ENCODE measurements around the gene DNAH2.
A peak's percentile ranks its signal among the peaks of the same experiment; 100 is the strongest.

Gene DNAH2

GRCh38 chr17:7820231-7820630 is 102.7 kb downstream of the DNAH2 start:
- no peak overlapping the region for H3K27ac ChIP-seq
- no peaks in the 10 kb centered on the region for H3K9me3 ChIP-seq (ENCODE audit: low read depth, low read length)
- H3K9ac ChIP-seq (ENCODE audit: insufficient read length), result no peak overlapping the region
- DNase-seq (ENCODE audit: low read depth, low spot score), result no peak
- no peak overlapping the region for H3K4me3 ChIP-seq
- no peaks in the 10 kb centered on the region for H3K36me3 ChIP-seq (ENCODE audit: insufficient read depth, low read length)
- no peak for TF ChIP-seq POLR2AphosphoS5 (IDR thresholded peaks at IDR 0.05; ENCODE audit: borderline replicate concordance, low read depth, low read length)
- TF ChIP-seq FOXP2 (optimal IDR thresholded peaks at IDR 0.05; ENCODE audit: control extremely low read depth, extremely low read length, insufficient read depth), result no peak
- no peak for TF ChIP-seq EZH2 (IDR thresholded peaks at IDR 0.05)

- H3K4me3 ChIP-seq, result no peak overlapping the region
- H3K9me3 ChIP-seq (ENCODE audit: low read depth, low read length), result no peaks in the 10 kb centered on the region
- no peaks in the 10 kb centered on the region for H3K36me3 ChIP-seq (ENCODE audit: insufficient read depth, low read length)
- no peak for DNase-seq (ENCODE audit: low read depth, low spot score)
- H3K9ac ChIP-seq (ENCODE audit: insufficient read length), result no peak overlapping the region
- no peak for TF ChIP-seq FOXP2 (optimal IDR thresholded peaks at IDR 0.05; ENCODE audit: control extremely low read depth, extremely low read length, insufficient read depth)
- no peak for TF ChIP-seq EZH2 (IDR thresholded peaks at IDR 0.05)
- TF ChIP-seq POLR2AphosphoS5 (IDR thresholded peaks at IDR 0.05; ENCODE audit: borderline replicate concordance, low read depth, low read length), result no peak
- H3K27ac ChIP-seq, result no peak overlapping the region
Observed at GRCh38 chr17:7822126-7822525, 104.6 kb downstream of the DNAH2 start.

- Histone ChIP-seq H3K36me3 (ENCODE audit: insufficient read depth, low read length) (no peaks in the 10 kb centered on the region), H3K27ac (no peak overlapping the region), H3K9ac (ENCODE audit: insufficient read length) (no peak overlapping the region), H3K4me3 (no peak overlapping the region), H3K9me3 (ENCODE audit: low read depth, low read length) (no peaks in the 10 kb centered on the region)
- DNase-seq (ENCODE audit: low read depth, low spot score), result no peak
- TF ChIP-seq EZH2 (IDR thresholded peaks at IDR 0.05) (no peak), FOXP2 (optimal IDR thresholded peaks at IDR 0.05; ENCODE audit: control extremely low read depth, extremely low read length, insufficient read depth) (no peak), POLR2AphosphoS5 (IDR thresholded peaks at IDR 0.05; ENCODE audit: borderline replicate concordance, low read depth, low read length) (no peak)
Observed at GRCh38 chr17:7823581-7824001, 106.0 kb downstream of the DNAH2 start.

GRCh38 chr17:7824021-7824924 is 106.7 kb downstream of the DNAH2 start:
- Histone ChIP-seq H3K9ac (ENCODE audit: insufficient read length) (no peak overlapping the region), H3K4me3 (no peak overlapping the region)
- TF ChIP-seq FOXP2 (optimal IDR thresholded peaks at IDR 0.05; ENCODE audit: control extremely low read depth, extremely low read length, insufficient read depth) (no peak), EZH2 (IDR thresholded peaks at IDR 0.05) (no peak), POLR2AphosphoS5 (IDR thresholded peaks at IDR 0.05; ENCODE audit: borderline replicate concordance, low read depth, low read length) (no peak)

GRCh38 chr17:7825206-7825990 is 107.9 kb downstream of the DNAH2 start:
- H3K9me3 ChIP-seq (ENCODE audit: low read depth, low read length), result no peaks in the 10 kb centered on the region
- no peak overlapping the region for H3K4me3 ChIP-seq
- TF ChIP-seq POLR2AphosphoS5 (IDR thresholded peaks at IDR 0.05; ENCODE audit: borderline replicate concordance, low read depth, low read length) (no peak), EZH2 (IDR thresholded peaks at IDR 0.05) (no peak), FOXP2 (optimal IDR thresholded peaks at IDR 0.05; ENCODE audit: control extremely low read depth, extremely low read length, insufficient read depth) (no peak)
- H3K9ac ChIP-seq (ENCODE audit: insufficient read length), result peak overlapping the region; percentile 22
- no peak overlapping the region for H3K27ac ChIP-seq
- DNase-seq (ENCODE audit: low read depth, low spot score), result no peak
- no peaks in the 10 kb centered on the region for H3K36me3 ChIP-seq (ENCODE audit: insufficient read depth, low read length)

More at GRCh38 chr17:7824021-7824924, 106.7 kb downstream of the DNAH2 start:
- DNase-seq (ENCODE audit: low read depth, low spot score), result no peak
- no peaks in the 10 kb centered on the region for H3K9me3 ChIP-seq (ENCODE audit: low read depth, low read length)
- H3K27ac ChIP-seq, result no peak overlapping the region
- H3K36me3 ChIP-seq (ENCODE audit: insufficient read depth, low read length), result no peaks in the 10 kb centered on the region

GRCh38 chr17:7830616-7831015 is 113.1 kb downstream of the DNAH2 start:
- Histone ChIP-seq H3K9ac (ENCODE audit: insufficient read length) (no peak overlapping the region), H3K36me3 (ENCODE audit: insufficient read depth, low read length) (no peaks in the 10 kb centered on the region), H3K4me3 (no peak overlapping the region), H3K9me3 (ENCODE audit: low read depth, low read length) (no peaks in the 10 kb centered on the region), H3K27ac (no peak overlapping the region)
- DNase-seq (ENCODE audit: low read depth, low spot score), result no peak
- no peak for TF ChIP-seq FOXP2 (optimal IDR thresholded peaks at IDR 0.05; ENCODE audit: control extremely low read depth, extremely low read length, insufficient read depth)
- no peak for TF ChIP-seq POLR2AphosphoS5 (IDR thresholded peaks at IDR 0.05; ENCODE audit: borderline replicate concordance, low read depth, low read length)
- no peak for TF ChIP-seq EZH2 (IDR thresholded peaks at IDR 0.05)

GRCh38 chr17:7831233-7831632 is 113.7 kb downstream of the DNAH2 start:
- Histone ChIP-seq H3K4me3 (no peak overlapping the region), H3K9ac (ENCODE audit: insufficient read length) (no peak overlapping the region), H3K9me3 (ENCODE audit: low read depth, low read length) (no peaks in the 10 kb centered on the region), H3K27ac (no peak overlapping the region), H3K36me3 (ENCODE audit: insufficient read depth, low read length) (no peaks in the 10 kb centered on the region)
- TF ChIP-seq POLR2AphosphoS5 (IDR thresholded peaks at IDR 0.05; ENCODE audit: borderline replicate concordance, low read depth, low read length), result no peak
- TF ChIP-seq FOXP2 (optimal IDR thresholded peaks at IDR 0.05; ENCODE audit: control extremely low read depth, extremely low read length, insufficient read depth), result no peak
- no peak for TF ChIP-seq EZH2 (IDR thresholded peaks at IDR 0.05)
- DNase-seq (ENCODE audit: low read depth, low spot score), result no peak

GRCh38 chr17:7832431-7832830 is 114.9 kb downstream of the DNAH2 start:
- H3K9me3 ChIP-seq (ENCODE audit: low read depth, low read length), result no peaks in the 10 kb centered on the region
- TF ChIP-seq EZH2 (IDR thresholded peaks at IDR 0.05), result no peak
- no peak for TF ChIP-seq POLR2AphosphoS5 (IDR thresholded peaks at IDR 0.05; ENCODE audit: borderline replicate concordance, low read depth, low read length)
- no peak for TF ChIP-seq FOXP2 (optimal IDR thresholded peaks at IDR 0.05; ENCODE audit: control extremely low read depth, extremely low read length, insufficient read depth)
- no peak overlapping the region for H3K9ac ChIP-seq (ENCODE audit: insufficient read length)
- DNase-seq (ENCODE audit: low read depth, low spot score), result no peak
- H3K4me3 ChIP-seq, result no peak overlapping the region
- no peaks in the 10 kb centered on the region for H3K36me3 ChIP-seq (ENCODE audit: insufficient read depth, low read length)
- no peak overlapping the region for H3K27ac ChIP-seq

Measured in SK-N-MC (cell line).